Dermis microvascular lymphatic vessel endothelial cell (primary cell): Measurements from ENCODE around the gene GPR108. TPM values are rescaled to one million over a fixed set of nuclear protein-coding genes. Genes with fewer than 3 reads are reported as not detected.

ENCODE experiments used
- DNase-seq, 2 donors: peaks; one replicate each; pipeline versions ENCODE4 v3.0.0 to v3.0.0-alpha.2; 2010; ENCODE audit warnings: low read depth in 2 of 2
- total RNA-seq: library from RNA; depleted of rRNA; stranded (reverse); fragments of >200 nt; gene quantifications from 2 replicates; pipeline ENCODE4 v1.2.1, GENCODE V29; 2014

Gene GPR108
- total RNA-seq, 1 donor from 2014 or later: 32.1 TPM

DNA sequence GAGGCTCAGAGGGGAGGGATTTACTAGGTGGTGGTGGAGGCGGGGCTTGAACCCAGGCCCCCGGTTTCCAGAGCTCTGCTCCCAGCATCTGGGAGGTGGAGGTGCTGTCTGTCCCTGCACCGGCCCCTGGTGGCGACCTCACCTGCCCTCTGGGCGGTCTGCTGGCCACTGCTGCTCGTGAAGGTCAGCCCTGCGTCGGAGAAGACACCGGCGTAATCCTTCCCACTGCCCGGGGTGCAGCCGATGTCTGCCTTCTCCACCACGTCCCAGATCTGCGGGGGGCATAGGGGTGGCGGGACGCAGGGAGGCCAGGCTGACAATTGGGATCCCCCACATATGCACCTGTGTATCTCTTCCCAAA is 29.7 kb downstream of the GPR108 start:
- DNase-seq: no peak

DNA sequence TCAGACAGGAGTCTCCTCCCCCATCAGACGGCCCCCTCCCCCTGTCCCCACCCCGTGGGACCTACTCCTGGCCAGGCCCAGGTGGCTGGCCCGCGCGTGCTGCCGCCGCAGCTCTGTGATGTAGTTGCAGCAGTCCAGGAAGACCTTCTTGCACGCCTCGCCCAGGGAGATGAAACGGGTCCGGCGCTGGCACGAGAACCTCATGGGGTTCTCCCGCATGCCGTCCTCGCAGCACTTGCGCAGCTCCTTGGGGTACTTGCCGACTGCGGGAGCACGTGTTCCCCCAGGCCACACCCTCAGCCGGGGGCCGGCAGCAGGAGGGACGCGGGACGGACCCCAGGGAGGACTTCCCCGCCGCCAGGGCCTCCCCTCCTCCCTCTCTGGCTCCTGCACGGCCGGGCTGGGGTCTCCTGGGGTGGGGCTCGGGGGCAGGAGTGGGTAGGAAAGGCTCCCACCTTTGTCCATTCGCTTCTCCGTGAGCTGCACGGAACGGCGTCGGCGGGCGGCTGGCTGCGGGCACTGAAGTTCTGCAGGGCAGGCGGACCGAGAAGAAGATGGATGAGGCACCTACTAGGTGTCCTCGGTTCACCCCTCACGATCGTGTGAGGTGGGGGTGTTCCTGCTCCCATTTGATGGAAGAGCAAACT is 30.2 kb downstream of the GPR108 start:
- no peak for DNase-seq

- DNase-seq: no peak
Measured at GRCh38 chr19:6706633-6706958, 30.8 kb downstream of the GPR108 start.

DNA sequence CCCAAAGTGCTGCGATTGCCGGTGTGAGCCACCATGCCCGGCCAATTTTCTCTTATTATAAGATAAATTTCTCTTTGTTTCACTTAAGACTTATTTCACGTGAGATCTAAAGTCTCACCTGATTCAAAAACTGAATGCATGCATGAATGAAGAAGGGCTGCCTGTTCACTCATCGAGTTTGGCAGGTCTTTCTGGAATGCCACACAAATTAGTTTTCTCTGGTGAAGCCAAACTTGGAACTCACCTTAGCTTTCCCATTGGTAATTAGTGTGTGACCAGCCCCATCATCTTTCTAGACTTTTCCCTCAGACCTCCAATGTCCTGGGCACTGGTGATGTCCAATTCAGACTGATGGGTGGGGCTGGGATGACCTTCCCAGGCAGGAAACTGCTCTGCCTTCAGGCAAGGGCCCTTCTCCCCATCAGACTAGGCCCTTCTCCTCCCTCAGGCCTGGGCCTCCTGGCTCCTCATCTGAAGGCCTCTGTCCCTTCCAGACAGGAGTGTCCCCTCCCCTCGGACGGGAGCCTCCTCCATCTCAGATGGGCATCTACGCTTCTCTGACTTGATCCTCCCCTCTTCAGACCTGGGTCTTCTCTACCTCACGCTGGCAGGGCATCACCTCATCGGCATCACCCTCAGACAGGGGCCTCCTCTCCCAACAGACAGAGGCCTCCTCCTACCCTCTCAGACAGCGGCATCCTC is 31.3 kb downstream of the GPR108 start:
- no peak for DNase-seq

DNA sequence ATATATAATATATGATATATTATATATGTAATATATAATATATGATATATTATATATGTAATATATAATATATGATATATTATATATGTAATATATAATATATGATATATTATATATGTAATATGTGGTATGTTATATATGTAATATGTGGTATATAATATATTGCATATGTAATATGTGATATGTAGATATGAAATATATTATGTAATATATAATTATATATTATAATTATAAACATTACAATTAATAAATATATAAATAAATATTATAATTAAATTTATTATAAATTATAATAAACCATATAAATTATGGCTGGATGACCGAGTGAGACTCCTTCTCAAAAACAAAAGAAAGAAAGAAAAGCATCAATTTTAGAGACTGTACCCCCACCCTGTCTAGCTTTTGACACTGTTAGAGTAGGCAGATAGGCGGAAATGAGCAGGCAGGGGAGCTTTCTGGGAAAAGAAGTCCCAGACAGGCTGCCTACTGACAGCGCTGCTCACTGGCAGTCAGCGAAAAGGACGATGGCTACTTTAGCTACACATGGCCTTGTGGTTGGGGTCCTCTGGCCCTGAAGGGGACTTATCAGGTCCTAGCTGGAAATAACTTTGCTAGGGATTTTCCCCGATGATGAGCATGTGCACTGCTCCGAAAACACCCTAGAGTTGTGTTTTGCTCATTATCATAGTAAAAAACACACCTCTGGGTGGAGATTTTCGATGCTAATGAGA is 36.6 kb downstream of the GPR108 start:
- DNase-seq: no peak

DNA sequence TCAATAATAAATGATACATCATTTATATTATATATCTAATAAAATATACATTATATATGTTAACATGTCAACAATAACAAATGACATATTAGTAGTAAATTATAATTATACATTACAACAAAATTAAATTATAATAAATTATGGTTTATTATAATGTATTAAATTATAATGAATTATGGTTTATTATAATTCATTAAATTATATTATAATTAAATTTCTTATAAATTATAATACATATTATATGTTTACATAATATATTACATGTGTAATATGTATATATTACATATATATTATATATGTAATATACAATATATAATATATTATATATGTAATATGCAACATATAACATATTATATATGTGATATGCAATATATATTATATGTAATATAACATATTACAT is 37.4 kb downstream of the GPR108 start:
- DNase-seq: no peak

DNA sequence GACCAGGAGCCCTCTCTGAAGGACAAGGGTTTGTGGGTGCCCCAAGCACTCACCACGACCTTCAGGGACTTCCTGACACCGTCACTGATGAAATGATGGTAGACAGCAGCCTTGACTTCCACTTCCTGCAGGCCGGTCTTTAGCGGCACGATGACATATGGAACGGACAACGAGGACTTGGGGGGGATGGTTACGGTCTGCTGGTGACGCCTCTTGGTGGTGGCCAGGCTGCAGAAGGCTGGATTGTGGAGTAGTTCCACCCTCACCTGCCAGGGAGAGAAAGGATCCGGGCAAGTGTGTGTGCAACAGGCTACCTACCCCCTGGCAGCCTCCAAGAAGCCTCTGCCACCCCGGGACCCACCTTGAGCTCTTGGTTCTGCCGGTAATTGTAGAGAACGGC is 40.1 kb downstream of the GPR108 start:
- DNase-seq: no peak

DNA sequence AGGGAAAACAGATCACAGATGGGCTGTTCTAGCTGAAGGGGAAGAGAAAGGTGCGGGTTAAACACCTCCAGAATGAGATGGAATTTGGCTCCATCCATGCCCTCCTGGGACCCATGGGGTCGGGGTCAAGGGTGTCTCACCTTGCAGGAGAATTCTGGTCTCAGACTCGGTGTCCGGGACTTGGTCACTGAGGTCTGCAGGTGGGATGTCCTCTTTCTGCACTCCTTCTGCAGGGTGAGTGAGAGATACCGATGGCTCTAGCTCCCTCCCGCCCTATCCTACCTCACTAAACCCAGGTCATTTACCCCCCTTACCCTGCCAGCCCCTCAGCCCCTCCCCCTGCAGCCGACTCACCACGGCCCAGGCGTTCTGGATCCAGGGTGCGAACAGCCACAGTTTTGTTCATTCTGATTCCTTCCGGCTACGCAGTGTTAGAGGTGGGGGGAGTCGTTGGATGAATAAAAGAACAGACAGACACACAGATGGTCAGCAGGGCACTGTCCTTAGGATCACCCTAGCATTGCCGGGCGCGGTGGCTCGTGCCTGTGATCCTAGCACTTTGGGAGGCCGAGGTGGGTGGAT is 41.0 kb downstream of the GPR108 start:
- no peak for DNase-seq

- no peak for DNase-seq
Measured at GRCh38 chr19:6694147-6694815, 43.1 kb downstream of the GPR108 start.

GRCh38 chr19:6693681-6694080 is 43.7 kb downstream of the GPR108 start:
- DNase-seq: no peak

DNA sequence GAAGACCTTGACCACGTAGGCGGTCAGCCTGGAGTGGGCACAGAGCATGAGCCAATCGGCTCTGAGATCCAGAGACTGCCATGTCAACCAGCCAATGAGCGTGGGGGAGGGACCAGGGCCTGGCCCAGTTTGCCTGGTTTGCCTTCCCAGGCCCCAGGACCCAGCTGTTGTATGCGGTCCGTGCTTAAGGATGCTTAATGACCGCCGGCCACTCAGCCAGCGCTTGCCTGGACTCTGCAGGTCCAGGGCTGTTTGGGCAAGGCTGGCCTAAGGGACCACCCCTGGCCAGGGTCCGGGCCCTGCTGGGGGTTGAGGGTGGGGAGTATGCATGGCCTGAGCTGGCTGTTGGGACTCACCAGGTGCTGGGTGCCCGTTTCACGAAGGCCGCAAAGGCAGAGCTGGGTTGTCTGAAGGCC is 44.3 kb downstream of the GPR108 start:
- DNase-seq: no peak

DNA sequence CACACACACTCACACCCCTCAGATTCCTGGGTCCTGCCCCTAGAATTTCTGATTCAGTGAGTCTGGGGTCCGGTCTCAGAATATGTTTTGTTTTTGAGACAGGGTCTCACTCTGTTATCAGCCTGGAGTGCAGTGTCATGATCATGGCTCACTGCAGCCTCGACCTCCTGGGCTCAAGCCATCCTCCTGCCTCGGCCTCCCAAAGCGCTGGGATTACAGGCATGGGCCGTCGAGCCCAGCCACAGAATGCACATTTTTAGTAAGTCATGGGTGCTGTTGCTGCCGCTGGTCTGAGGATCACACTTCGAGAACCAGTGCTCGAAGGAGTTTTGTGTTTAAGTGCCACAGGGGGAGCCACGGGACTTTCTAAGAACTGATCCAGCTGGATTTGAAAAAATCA is 45.4 kb downstream of the GPR108 start:
- no peak for DNase-seq

- DNase-seq: no peak
Measured at GRCh38 chr19:6691342-6691741, 46.0 kb downstream of the GPR108 start.

DNA sequence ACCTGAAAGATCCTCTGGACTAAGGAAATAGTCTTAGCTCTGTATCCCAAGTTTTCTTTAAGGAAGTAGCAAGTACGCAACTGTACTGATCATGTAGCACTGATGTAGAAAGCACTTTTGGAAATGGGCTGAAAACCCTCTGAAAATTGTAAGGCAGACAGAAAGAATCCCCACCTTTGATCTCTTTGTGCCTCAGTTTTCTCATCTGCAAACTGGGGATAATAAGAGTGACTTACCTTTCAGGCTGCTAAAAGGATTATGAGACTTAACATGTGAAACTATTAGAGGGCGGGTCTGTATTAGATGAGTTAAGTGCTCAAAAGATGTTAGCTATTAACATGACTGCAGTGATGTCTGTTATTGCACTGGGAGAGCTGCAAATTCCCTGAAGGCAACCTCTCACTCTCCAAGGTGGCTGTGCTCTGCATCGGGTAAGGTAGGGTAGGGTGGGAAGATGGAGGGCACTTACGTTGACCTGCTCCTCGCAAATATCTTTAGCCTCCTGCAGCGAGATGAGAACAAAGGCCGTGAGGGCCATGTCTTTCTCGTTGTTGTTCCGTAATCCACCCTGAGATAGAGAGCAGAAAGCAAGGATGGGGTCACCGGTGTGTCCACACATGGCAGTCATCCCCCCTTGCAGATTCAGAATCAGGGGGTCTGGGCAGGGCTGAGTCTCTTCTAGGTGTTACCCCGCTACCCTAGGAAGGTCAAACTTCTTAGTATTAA is 47.1 kb downstream of the GPR108 start:
- DNase-seq: no peak

DNA sequence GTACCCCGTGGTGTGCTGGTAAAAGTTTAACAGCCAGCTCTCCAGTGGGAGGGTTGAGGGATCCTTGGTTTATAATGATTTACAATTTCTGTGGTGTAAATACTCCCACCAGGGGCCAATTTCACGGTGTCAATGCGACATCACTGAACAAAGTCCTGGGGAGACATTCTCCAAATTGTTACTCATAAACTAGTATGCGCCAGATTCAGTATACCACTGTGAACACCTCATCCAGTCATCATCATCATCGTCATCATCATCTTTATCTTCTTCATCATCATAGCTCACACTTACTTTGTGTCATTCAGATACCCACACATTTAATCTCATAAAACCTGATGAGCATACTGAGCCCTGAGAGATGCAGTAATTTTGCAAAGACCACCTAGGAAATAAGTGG is 50.3 kb downstream of the GPR108 start:
- no peak for DNase-seq

DNA sequence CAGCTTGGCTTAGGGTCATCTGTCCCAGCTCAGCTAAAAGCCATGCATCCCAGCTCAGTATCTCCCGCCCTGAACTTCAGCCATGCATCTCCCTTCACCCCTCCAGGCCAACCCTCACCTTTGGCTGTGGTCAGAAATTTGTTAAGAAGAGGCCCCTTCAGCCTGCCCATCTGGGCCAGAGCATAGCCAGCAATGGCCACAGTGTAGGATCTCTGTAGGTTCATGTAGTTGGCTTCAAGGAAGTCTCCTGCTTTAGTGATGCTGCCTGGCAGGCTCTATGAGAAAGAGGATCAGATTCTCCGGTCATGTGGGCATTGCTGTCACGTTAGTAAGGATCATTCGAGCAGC is 50.8 kb downstream of the GPR108 start:
- no peak for DNase-seq

DNA sequence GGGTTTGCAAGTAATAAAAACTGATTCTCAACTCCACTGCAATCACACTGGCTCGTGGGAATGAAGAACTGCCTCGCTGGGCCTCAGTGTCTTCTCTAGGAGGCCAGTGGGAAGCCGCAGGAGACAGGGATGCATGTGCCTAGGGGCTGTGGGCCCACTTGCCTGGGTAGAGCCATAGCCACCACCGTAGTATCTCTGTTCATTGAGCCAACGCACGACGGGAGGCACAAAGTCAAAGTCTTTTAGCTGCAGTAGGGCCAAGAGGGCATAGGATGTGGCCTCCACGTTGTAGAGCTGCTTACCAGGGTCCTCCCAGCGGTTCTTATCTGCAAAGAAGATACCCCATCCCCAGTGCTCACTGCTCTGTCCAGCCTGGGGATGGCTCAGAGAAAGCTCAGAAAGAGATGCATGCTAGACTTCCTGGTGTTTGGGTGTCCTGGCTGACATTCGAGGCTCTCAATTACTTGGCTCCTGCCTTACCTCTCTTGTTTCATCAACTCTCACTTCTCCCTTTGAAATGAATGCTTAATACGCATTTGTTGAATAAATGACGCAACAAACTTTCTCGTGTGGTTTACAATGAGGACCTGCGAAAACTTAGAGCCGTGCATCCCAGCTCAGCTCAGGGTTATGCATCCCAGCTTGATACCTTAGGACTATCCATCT is 51.3 kb downstream of the GPR108 start:
- DNase-seq: no peak

- DNase-seq: no peak
Measured at GRCh38 chr19:6685482-6685881, 51.9 kb downstream of the GPR108 start.

GRCh38 chr19:6683971-6684370 is 53.4 kb downstream of the GPR108 start:
- no peak for DNase-seq

- no peak for DNase-seq
Measured at GRCh38 chr19:6682607-6683128, 54.7 kb downstream of the GPR108 start.

DNA sequence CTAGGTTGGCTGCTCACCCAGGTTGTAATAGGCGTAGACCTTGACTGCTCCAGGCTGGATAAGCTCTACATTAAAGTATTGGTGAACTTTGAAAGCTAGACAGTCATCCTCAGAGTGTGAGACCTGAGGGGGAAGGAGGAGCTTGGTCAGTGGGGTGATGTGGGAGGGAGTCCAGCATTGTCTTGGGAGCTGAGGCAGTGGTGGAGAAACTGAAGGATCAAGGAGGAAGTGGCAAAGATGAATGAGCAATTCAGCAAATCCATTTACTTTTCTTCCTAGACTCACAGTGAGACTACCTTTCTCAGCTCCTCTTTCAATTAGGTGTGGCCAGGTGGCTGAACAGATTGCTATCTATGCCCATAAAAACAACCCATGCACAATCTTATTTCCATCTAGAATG is 57.2 kb downstream of the GPR108 start:
- DNase-seq: no peak
